Body of pancreas (tissue), 4 donors: Measurements from ENCODE around the gene LTBP2. TPM values are rescaled to one million over a fixed set of nuclear protein-coding genes. Genes with fewer than 3 reads are reported as not detected.

Experiments used
- ATAC-seq: fragments of 150-250 bp; one replicate; pipeline ENCODE4 v1.9.1; 2016
- DNase-seq, 4 donors: peaks; one replicate each; pipeline ENCODE4 v3.0.0-alpha.2; 2019
- H3K27ac ChIP-seq, 4 donors: fragments of 200-600 bp; sonication (generic); 1 replicate in 3 of 4; 2 replicates in 1 of 4; pipeline versions ENCODE4 v1.5.1 to v1.6.1; 2016 to 2019; ENCODE audit warnings: mild to moderate bottlenecking in 1 of 4, mixed read lengths in 1 of 4, moderate library complexity in 1 of 4
- H3K27me3 ChIP-seq, 2 donors: fragments of 200-600 bp; sonication (generic); one replicate each; pipeline ENCODE4 v1.6.0; 2016; ENCODE audit warnings: mild to moderate bottlenecking in 1 of 2
- H3K36me3 ChIP-seq, 2 donors: fragments of 200-600 bp; sonication (generic); replicated peaks in 1 of 2; 2 replicates each; pipeline ENCODE4 v1.5.1; 2016; ENCODE audit warnings: low read depth in 2 of 2; ENCODE audit not compliant: insufficient read depth in 1 of 2
- H3K4me1 ChIP-seq: fragments of 200-600 bp; sonication (generic); one replicate; pipeline ENCODE4 v1.6.0; 2016
- H3K4me3 ChIP-seq, 2 donors: fragments of 200-600 bp; sonication (generic); 1 replicate in 1 of 2; 2 replicates in 1 of 2; pipeline ENCODE4 v1.5.1; 2016 to 2019
- H3K9me3 ChIP-seq, 3 donors: fragments of 200-600 bp; sonication (generic); 1 replicate in 2 of 3; 2 replicates in 1 of 3; pipeline ENCODE4 v1.5.1; 2016
- POLR2A ChIP-seq, 3 donors: fragments of 450-650 bp; IDR thresholded peaks; one replicate each; pipeline ENCODE4 v1.6.1; 2016; ENCODE audit warnings: antibody characterized with exemption in 3 of 3, mild to moderate bottlenecking in 2 of 3
- WGBS, 2 donors: methylation state at CpG; one replicate each; pipeline ENCODE4 v1.1.5; 2017; 5-methylcytosine and 5-hydroxymethylcytosine counted together
- intact Hi-C: fragments of 100-400 bp; cut with DNase I; formaldehyde crosslinking; loops from one replicate; pipeline ENCODE4 v1.15.1; 2023
- total RNA-seq, 2 donors: library from RNA; depleted of rRNA; stranded (reverse); fragments of >200 nt; gene quantifications; one replicate each; pipeline ENCODE4 v1.1.0, GENCODE V29; 2016
- TF ChIP-seq, protein P1 (sequence below), 7 experiments: fragments of 450-650 bp in 4 of 7; fragments of 200-600 bp in 3 of 7; sonication (generic) in 3 of 7; IDR thresholded peaks; one replicate each; pipeline ENCODE4 v1.5.1; 2016 to 2019; ENCODE audit warnings: antibody characterized with exemption in 7 of 7

The LTBP2 gene
- total RNA-seq, 2 donors from 2014 or later, result 15.8 to 20.4 TPM

DNA sequence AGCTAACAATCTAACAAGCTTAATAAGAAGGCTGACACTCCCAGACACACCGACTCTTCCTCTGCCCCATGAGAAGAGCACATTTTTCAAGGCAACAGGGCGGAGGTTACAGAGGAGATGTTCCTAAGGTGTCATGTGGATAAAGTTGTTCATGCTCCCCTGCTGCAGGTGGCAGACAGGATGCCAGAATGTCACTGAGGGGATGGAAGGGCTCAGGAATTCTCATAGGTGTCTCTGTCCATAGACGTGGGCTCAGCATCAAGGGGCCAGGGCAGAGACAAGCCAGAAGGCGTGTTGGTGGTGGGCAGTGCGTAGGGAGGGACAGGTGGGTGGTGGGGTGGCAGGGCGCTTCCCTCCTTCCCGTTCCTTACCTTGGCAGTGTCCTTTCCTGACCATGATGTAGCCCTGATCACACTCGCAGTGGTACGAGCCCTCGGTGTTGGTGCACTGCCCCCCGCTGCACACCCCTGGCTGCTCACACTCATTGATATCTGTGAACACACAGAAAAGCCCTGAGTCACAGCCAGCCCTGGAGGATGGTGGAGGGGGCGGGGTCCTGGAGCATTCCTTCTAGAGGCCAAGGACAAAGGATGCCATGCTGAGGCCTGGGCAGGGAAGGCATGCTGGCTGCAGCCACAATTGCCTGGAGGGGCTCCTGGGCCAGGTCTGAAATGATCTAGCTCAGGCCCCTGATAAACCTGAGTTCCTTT is 95.4 kb downstream of the LTBP2 start:
- WGBS, 2 donors, result 88 to 92% methylated on average over 11 to 12 of the region's 12 CpGs
- H3K27me3 ChIP-seq, result no peaks in the 10 kb centered on the region
- H3K27ac ChIP-seq, result no peak overlapping the region
- no peak for TF ChIP-seq POLR2A (IDR thresholded peaks at IDR 0.05)
- TF ChIP-seq, protein P1, sequence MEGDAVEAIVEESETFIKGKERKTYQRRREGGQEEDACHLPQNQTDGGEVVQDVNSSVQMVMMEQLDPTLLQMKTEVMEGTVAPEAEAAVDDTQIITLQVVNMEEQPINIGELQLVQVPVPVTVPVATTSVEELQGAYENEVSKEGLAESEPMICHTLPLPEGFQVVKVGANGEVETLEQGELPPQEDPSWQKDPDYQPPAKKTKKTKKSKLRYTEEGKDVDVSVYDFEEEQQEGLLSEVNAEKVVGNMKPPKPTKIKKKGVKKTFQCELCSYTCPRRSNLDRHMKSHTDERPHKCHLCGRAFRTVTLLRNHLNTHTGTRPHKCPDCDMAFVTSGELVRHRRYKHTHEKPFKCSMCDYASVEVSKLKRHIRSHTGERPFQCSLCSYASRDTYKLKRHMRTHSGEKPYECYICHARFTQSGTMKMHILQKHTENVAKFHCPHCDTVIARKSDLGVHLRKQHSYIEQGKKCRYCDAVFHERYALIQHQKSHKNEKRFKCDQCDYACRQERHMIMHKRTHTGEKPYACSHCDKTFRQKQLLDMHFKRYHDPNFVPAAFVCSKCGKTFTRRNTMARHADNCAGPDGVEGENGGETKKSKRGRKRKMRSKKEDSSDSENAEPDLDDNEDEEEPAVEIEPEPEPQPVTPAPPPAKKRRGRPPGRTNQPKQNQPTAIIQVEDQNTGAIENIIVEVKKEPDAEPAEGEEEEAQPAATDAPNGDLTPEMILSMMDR (IDR thresholded peaks at IDR 0.05), result no peak
- no peak for DNase-seq
- H3K4me1 ChIP-seq, result no peaks in the 10 kb centered on the region
- H3K4me3 ChIP-seq, result no peak overlapping the region
- H3K36me3 ChIP-seq, result no peaks in the 10 kb centered on the region
- intact Hi-C loops, result no loop called here
- ATAC-seq, result no peak
- H3K9me3 ChIP-seq, result no peaks in the 10 kb centered on the region

DNA sequence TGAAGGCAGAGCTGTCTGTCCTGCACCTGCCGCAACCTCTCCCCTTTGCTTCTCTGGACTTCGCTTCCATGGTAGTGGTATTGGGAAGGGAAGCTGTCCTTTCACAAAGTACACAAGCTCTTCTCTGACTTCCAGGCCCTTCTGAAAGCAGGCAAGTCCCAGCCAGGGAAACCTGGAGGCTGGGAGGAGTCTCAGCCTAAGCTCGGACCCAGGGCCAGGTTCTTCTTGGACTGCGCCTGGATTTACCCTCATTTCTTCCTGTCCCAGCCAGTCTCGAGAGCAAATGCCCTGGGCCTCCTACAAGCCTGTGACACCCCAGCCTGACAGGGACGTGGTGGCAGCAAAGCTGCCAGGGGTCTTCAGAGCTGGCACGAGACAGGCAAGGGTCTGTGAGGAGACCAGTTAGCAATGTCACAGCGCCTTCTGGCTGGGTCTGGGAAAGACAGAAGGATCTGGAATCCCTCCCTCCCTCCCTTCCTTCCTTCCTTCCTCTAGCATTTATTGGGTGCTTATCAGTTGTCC is 96.1 kb downstream of the LTBP2 start:
- DNase-seq (no peak), ATAC-seq (no peak)
- intact Hi-C loops, result no loop called here
- Histone ChIP-seq H3K27ac (no peak overlapping the region), H3K4me1 (no peaks in the 10 kb centered on the region), H3K4me3 (no peak overlapping the region), H3K9me3 (no peaks in the 10 kb centered on the region), H3K27me3 (no peaks in the 10 kb centered on the region), H3K36me3 (no peaks in the 10 kb centered on the region)
- no peak for TF ChIP-seq POLR2A (IDR thresholded peaks at IDR 0.05)
- TF ChIP-seq, protein P1 (IDR thresholded peaks at IDR 0.05), result no peak
- 87 to 100% methylated on average over 6 to 8 of the region's 8 CpGs for WGBS, 2 donors

DNA sequence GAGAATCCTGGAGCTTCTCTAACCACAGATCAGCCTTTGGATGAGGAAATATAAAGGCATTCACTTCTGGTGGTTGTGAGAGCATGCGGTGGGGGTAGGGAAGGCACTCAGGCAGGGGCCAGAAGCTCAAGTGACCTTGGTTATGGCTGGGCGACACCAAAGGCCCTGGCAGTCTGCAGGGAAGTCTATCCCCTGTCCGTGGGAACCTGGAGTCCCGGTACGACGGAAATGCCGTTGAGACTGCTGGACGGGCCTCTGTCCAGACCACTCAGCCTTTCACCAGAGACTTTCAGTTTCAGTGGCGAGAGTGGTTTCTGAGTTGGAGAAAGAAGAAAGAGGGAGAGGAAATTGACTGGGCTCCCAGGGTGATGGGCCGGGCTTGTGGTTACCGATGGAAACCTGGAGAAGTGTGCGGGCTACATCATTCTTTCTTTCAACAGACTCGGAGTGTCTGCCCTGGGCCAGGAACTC is 97.5 kb downstream of the LTBP2 start:
- H3K27ac ChIP-seq, result no peak overlapping the region
- no peaks in the 10 kb centered on the region for H3K36me3 ChIP-seq
- no peak overlapping the region for H3K4me3 ChIP-seq
- TF ChIP-seq, protein P1 (IDR thresholded peaks at IDR 0.05), result no peak
- no peak for TF ChIP-seq POLR2A (IDR thresholded peaks at IDR 0.05)
- H3K4me1 ChIP-seq, result no peaks in the 10 kb centered on the region
- ATAC-seq, result peak; percentile 24
- WGBS, 2 donors, result 60 to 78% methylated on average over 13 of the region's 13 CpGs
- intact Hi-C loops, result no loop called here
- peak in 2 of 4 donors; percentile 26 to 40 for DNase-seq
- no peaks in the 10 kb centered on the region for H3K27me3 ChIP-seq
- H3K9me3 ChIP-seq, result no peaks in the 10 kb centered on the region

DNA sequence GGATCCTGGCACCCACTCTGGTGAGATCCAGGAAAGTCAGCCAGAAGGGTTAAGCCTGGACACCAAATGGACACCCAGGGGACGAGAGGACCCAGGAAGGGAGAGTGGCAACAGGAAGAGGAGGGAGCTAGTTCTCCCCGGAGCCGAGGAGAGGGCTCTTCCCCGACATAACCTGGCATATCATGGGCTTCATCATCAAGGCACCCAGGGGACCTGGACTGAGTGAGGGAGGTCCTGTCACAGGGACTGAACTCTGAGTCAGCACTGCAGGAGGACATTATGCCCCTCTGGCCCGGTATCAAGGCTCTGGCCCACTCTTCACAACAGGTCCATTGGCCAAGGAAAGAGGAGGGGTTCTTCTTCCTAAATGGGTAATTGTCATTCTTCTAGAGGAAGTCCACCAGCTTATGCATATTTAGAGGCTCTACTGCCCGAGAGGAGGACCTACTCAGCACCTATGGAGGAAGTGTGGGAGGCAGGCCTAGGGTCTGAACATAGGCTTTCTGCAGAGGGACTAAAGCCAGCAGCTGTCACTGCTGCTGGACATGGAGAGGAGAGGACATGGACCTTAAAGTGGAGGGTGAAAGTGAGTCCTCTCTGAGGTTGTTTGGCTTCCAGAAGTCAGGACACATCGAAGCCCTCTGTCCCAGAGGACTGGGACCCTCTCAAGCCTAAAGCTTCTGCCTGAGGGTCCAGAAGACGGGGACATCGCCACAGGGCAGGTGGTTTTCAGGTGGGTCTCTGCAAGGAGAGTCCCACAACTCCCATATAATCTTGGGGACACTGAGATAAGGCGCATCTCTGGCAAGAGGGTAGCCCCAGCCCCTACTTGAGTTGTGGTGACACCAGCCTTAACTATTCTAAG is 99.8 kb downstream of the LTBP2 start:
- WGBS, 2 donors, result 88 to 90% methylated on average over 9 to 10 of the region's 10 CpGs
- intact Hi-C loops, result no loop called here

More for the DNA sequence above, 99.8 kb downstream of the LTBP2 start:
- no peaks in the 10 kb centered on the region for H3K4me1 ChIP-seq
- no peak overlapping the region for H3K27ac ChIP-seq
- no peak overlapping the region for H3K4me3 ChIP-seq
- H3K27me3 ChIP-seq, result no peaks in the 10 kb centered on the region
- ATAC-seq, result no peak
- TF ChIP-seq, protein P1 (IDR thresholded peaks at IDR 0.05), result no peak
- no peak for TF ChIP-seq POLR2A (IDR thresholded peaks at IDR 0.05)
- no peaks in the 10 kb centered on the region for H3K9me3 ChIP-seq
- no peaks in the 10 kb centered on the region for H3K36me3 ChIP-seq
- no peak for DNase-seq
